Sigmoid colon (tissue), 7 donors: ENCODE data around the gene RNF157. TPM values are rescaled to one million over a fixed set of nuclear protein-coding genes. Genes with fewer than 3 reads are reported as not detected.

Experiments used
- DNase-seq: peaks from one replicate; pipeline ENCODE4 v3.0.0-alpha.2; 2019
- H3K27ac ChIP-seq, 4 donors: fragments of 200-600 bp; sonication (generic); one replicate each; pipeline ENCODE4 v1.5.1; 2016 to 2019; ENCODE audit warnings: mild to moderate bottlenecking in 1 of 4
- H3K27me3 ChIP-seq, 3 donors: fragments of 200-600 bp; sonication (generic); one replicate each; pipeline ENCODE4 v1.5.1; 2019; ENCODE audit warnings: mild to moderate bottlenecking in 1 of 3
- H3K36me3 ChIP-seq, 4 donors: fragments of 200-600 bp; sonication (generic); one replicate each; pipeline ENCODE4 v1.5.1; 2016 to 2019
- H3K4me1 ChIP-seq, 4 donors: fragments of 200-600 bp; sonication (generic); one replicate each; pipeline ENCODE4 v1.5.1; 2017 to 2019
- H3K4me3 ChIP-seq, 4 donors: fragments of 200-600 bp; sonication (generic); one replicate each; pipeline ENCODE4 v1.5.1; 2017 to 2019; ENCODE audit warnings: mild to moderate bottlenecking in 2 of 4, moderate library complexity in 1 of 4
- H3K9me3 ChIP-seq, 4 donors: fragments of 200-600 bp in 3 of 4; sonication (generic) in 3 of 4; one replicate each; pipeline versions ENCODE4 v1.5.1 to v1.6.1; 2013 to 2019
- CTCF ChIP-seq, 4 experiments: fragments of 450-650 bp in 3 of 4; fragments of 200-600 bp in 1 of 4; IDR thresholded peaks; one replicate each; pipeline ENCODE4 v1.5.1; 2016 to 2019; ENCODE audit warnings: antibody characterized with exemption in 4 of 4, mild to moderate bottlenecking in 3 of 4, moderate library complexity in 2 of 4
- EP300 ChIP-seq, 4 donors: sonication (generic); formaldehyde crosslinking; IDR thresholded peaks; one replicate each; pipeline ENCODE4 v1.6.1; 2017; ENCODE audit warnings: antibody characterized with exemption in 4 of 4
- POLR2A ChIP-seq, 2 donors: fragments of 450-650 bp; IDR thresholded peaks; one replicate each; pipeline ENCODE4 v1.6.1; 2016; ENCODE audit warnings: antibody characterized with exemption in 2 of 2, mild to moderate bottlenecking in 2 of 2, moderate library complexity in 2 of 2
- POLR2AphosphoS5 ChIP-seq, 4 donors: sonication (generic); formaldehyde crosslinking; IDR thresholded peaks; one replicate each; pipeline ENCODE4 v1.6.1; 2017; ENCODE audit warnings: antibody characterized with exemption in 4 of 4
- WGBS, 2 donors: extraction: QIAGEN DNeasy Blood & Tissue Kit; methylation state at CpG; one replicate each; pipeline ENCODE4 v1.1.7; 2013; 5-methylcytosine and 5-hydroxymethylcytosine counted together
- intact Hi-C: fragments of 100-400 bp; cut with DNase I; formaldehyde crosslinking; loops from one replicate; pipeline ENCODE4 v1.15.1; 2023
- polyA plus RNA-seq, 3 donors: library from polyadenylated mRNA; stranded (reverse); fragments of 200-250 nt; gene quantifications; one replicate each; pipeline ENCODE4 v1.2.3, GENCODE V29; 2013
- total RNA-seq, 4 donors: library from RNA; depleted of rRNA; stranded (reverse); fragments of >200 nt; gene quantifications; one replicate each; pipeline ENCODE4 v1.1.0, GENCODE V29; 2016
- donor health status: healthy with polysubstance abuse.
- donor health status: Bipolar disorder and iron deficiency.
- donor health status: healthy.

Gene RNF157
- total and polyA plus RNA-seq, 7 donors = 3.1 to 29.5 (median 6.0) TPM

DNA sequence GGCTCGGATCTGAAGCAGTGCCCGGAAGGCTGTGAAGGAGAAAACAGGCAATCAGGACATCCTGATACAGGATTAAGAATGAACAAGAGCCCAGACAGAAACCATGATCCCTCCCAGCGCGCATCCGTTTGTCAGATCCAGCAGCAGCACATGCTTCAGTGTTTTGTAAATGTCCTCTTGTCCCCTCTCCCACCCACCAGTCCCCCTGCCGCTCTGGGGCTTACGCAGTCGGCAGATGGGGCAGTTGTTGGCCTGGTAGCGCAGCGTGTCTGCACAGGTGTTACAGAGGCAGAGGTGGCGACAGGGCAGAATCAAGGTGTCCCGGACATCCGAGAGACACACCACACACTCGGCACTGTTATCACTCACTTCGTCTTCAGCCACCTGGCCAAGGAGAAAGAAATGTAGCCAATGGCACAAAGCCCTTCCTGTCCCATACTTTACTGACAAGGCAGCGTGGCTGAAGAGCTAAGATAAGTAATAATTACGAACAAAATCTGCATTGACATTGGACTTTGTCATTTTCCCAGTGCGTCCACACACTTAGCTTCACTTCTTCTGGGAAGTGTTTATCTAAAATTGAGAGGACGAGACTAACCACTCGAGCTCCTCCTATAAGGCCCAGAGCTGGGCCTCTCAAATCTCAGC lies 78.5 kb downstream of the RNF157 start:
- Histone ChIP-seq H3K27ac (no peak overlapping the region), H3K4me3 (no peak overlapping the region), H3K4me1 (no peaks in the 10 kb centered on the region), H3K36me3 (peaks cover 0 to 3% (median 0%) of the 10 kb centered on the region in 4 donors), H3K27me3 (no peaks in the 10 kb centered on the region), H3K9me3 (no peaks in the 10 kb centered on the region)
- WGBS, 2 donors = 87 to 92% methylated on average over 20 of the region's 20 CpGs
- intact Hi-C loops = no loop called here
- no peak for DNase-seq
- no peak for TF ChIP-seq POLR2AphosphoS5 (IDR thresholded peaks at IDR 0.05)
- TF ChIP-seq CTCF (IDR thresholded peaks at IDR 0.05) = no peak
- TF ChIP-seq POLR2A (IDR thresholded peaks at IDR 0.05) = no peak
- TF ChIP-seq EP300 (IDR thresholded peaks at IDR 0.05) = no peak

GRCh38 chr17:76160896-76161528 lies 79.3 kb downstream of the RNF157 start:
- WGBS, 2 donors = 79 to 81% methylated on average over 8 of the region's 8 CpGs
- Histone ChIP-seq H3K4me1 (no peaks in the 10 kb centered on the region), H3K27me3 (no peaks in the 10 kb centered on the region), H3K4me3 (no peak overlapping the region), H3K36me3 (peaks cover 0 to 3% (median 0%) of the 10 kb centered on the region in 4 donors), H3K27ac (no peak overlapping the region), H3K9me3 (no peaks in the 10 kb centered on the region)
- intact Hi-C loops = no loop called here
- no peak for TF ChIP-seq POLR2AphosphoS5 (IDR thresholded peaks at IDR 0.05)
- no peak for TF ChIP-seq POLR2A (IDR thresholded peaks at IDR 0.05)
- no peak for TF ChIP-seq EP300 (IDR thresholded peaks at IDR 0.05)
- no peak for TF ChIP-seq CTCF (IDR thresholded peaks at IDR 0.05)
- no peak for DNase-seq

- Histone ChIP-seq H3K27ac (no peak overlapping the region), H3K9me3 (no peaks in the 10 kb centered on the region), H3K4me3 (no peak overlapping the region), H3K27me3 (no peaks in the 10 kb centered on the region), H3K36me3 (peaks cover 0 to 3% (median 0%) of the 10 kb centered on the region in 4 donors), H3K4me1 (no peaks in the 10 kb centered on the region)
- TF ChIP-seq POLR2AphosphoS5 (IDR thresholded peaks at IDR 0.05) (no peak), EP300 (IDR thresholded peaks at IDR 0.05) (no peak), POLR2A (IDR thresholded peaks at IDR 0.05) (no peak)
- 93 to 95% methylated on average over 9 of the region's 9 CpGs for WGBS, 2 donors
- intact Hi-C loops = no loop called here
- DNase-seq = no peak
Measured at GRCh38 chr17:76159157-76159556, 81.1 kb downstream of the RNF157 start.

DNA sequence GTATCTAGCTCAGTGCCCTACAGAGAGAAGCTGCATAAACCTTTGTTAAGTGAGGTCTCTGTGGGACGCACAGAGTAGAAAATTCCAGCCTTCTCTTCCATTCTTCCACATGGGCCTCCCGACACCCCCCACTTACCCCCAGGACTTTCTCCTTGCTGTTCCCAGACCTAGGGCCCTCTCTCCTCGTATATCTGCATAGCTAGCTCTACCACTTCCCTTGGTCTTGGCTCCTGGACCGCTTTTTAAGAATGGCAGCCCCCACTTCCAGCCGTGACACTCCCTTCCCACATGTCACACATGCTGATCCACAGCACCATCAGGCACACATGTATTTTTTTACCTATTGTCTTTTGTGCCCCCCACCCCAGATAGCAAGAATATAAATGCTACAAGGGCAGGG lies 82.5 kb downstream of the RNF157 start:
- H3K9me3 ChIP-seq = no peaks in the 10 kb centered on the region
- TF ChIP-seq POLR2AphosphoS5 (IDR thresholded peaks at IDR 0.05) = no peak
- TF ChIP-seq EP300 (IDR thresholded peaks at IDR 0.05) = no peak
- TF ChIP-seq POLR2A (IDR thresholded peaks at IDR 0.05) = no peak
- no peak for TF ChIP-seq CTCF (IDR thresholded peaks at IDR 0.05)
- peaks cover 0 to 3% (median 0%) of the 10 kb centered on the region in 4 donors for H3K36me3 ChIP-seq
- 92% methylated on average over 5 of the region's 5 CpGs for WGBS, 2 donors
- H3K4me3 ChIP-seq = no peak overlapping the region
- no peaks in the 10 kb centered on the region for H3K27me3 ChIP-seq
- H3K27ac ChIP-seq = no peak overlapping the region
- intact Hi-C loops = no loop called here
- no peak for DNase-seq
- H3K4me1 ChIP-seq = peaks cover 0 to 9% (median 9%) of the 10 kb centered on the region in 4 donors

GRCh38 chr17:76156662-76156991 lies 83.7 kb downstream of the RNF157 start:
- Histone ChIP-seq H3K9me3 (no peaks in the 10 kb centered on the region), H3K4me1 (peaks cover 0 to 9% (median 9%) of the 10 kb centered on the region in 4 donors), H3K36me3 (peaks cover 0 to 3% (median 0%) of the 10 kb centered on the region in 4 donors), H3K27me3 (no peaks in the 10 kb centered on the region), H3K27ac (no peak overlapping the region), H3K4me3 (no peak overlapping the region)
- intact Hi-C loops = no loop called here
- 88 to 92% methylated on average over 8 of the region's 8 CpGs for WGBS, 2 donors
- DNase-seq = no peak
- no peak for TF ChIP-seq CTCF (IDR thresholded peaks at IDR 0.05)
- no peak for TF ChIP-seq EP300 (IDR thresholded peaks at IDR 0.05)
- TF ChIP-seq POLR2AphosphoS5 (IDR thresholded peaks at IDR 0.05) = no peak
- no peak for TF ChIP-seq POLR2A (IDR thresholded peaks at IDR 0.05)
